Fibroblast of upper back skin (primary cell): ENCODE results near the gene DDAH1.

Experiments
- DNase-seq: peaks from one replicate; pipeline ENCODE4 v3.0.0-alpha.2; 2013

Gene DDAH1

GRCh38 chr1:85295654-85296053, 169.3 kb downstream of the DDAH1 start:
- DNase-seq = no peak

GRCh38 chr1:85295006-85295431, 169.9 kb downstream of the DDAH1 start:
- DNase-seq = peak; percentile 57

- peak; percentile 57 for DNase-seq
These were observed 174.1 kb downstream of the DDAH1 start for GRCh38 chr1:85290826-85291225.

- no peak for DNase-seq
These were observed 175.1 kb downstream of the DDAH1 start for GRCh38 chr1:85289848-85290335.

- peak; percentile 93 for DNase-seq
These were observed 175.6 kb downstream of the DDAH1 start for GRCh38 chr1:85289207-85289847.

GRCh38 chr1:85284202-85284601, 180.8 kb downstream of the DDAH1 start:
- no peak for DNase-seq

GRCh38 chr1:85283475-85284199, 181.3 kb downstream of the DDAH1 start:
- no peak for DNase-seq

- DNase-seq = no peak
These were observed 182.5 kb downstream of the DDAH1 start for GRCh38 chr1:85282424-85282823.

- DNase-seq = peak; percentile 45
These were observed 184.3 kb downstream of the DDAH1 start for GRCh38 chr1:85280636-85281035.

GRCh38 chr1:85279458-85280080, 185.4 kb downstream of the DDAH1 start:
- no peak for DNase-seq

GRCh38 chr1:85278853-85279314, 186.1 kb downstream of the DDAH1 start:
- DNase-seq = peak; percentile 94

- no peak for DNase-seq
These were observed 187.2 kb downstream of the DDAH1 start for GRCh38 chr1:85277802-85278201.

- no peak for DNase-seq
These were observed 187.8 kb downstream of the DDAH1 start for GRCh38 chr1:85276978-85277639.

GRCh38 chr1:85276215-85276977, 188.6 kb downstream of the DDAH1 start, which contains the start of gene BCL10:
BCL10 (minus strand) TSS chr1:85276632; CDS start chr1:85276352, 280 bp downstream.
- peak; percentile 96 for DNase-seq

GRCh38 chr1:85275701-85276214, 189.2 kb downstream of the DDAH1 start:
- no peak for DNase-seq

GRCh38 chr1:85274969-85275453, 189.9 kb downstream of the DDAH1 start:
- peak; percentile 74 for DNase-seq

GRCh38 chr1:85273397-85273796, 191.6 kb downstream of the DDAH1 start:
- DNase-seq = no peak

- no peak for DNase-seq
These were observed 196.0 kb downstream of the DDAH1 start for GRCh38 chr1:85268801-85269585.
